Epithelial cell of esophagus (primary cell): ENCODE measurements around the gene RREB1.

Experiments
- DNase-seq: peaks from one replicate; pipeline ENCODE4 v3.0.0; 2010; ENCODE audit warnings: low read depth
- H3K4me3 ChIP-seq: 2 replicates; pipeline ENCODE4 v1.5.1; 2011; ENCODE audit warnings: mild to moderate bottlenecking, low read length, control low read depth
- CTCF ChIP-seq: IDR thresholded peaks from 2 replicates; pipeline ENCODE4 v1.5.1; 2011; ENCODE audit warnings: low read depth, mild to moderate bottlenecking, low read length, control low read depth, inconsistent platforms; ENCODE audit not compliant: insufficient read depth; ENCODE audit errors: missing control alignments

Gene RREB1

GRCh38 chr6:7107578-7108195, at the start of gene RREB1:
Gene RREB1 (plus strand): TSS chr6:7107961. CDS start chr6:7181912, 73,951 bp downstream.
- peak within 1 kb of the TSS; percentile 95 for H3K4me3 ChIP-seq
- DNase-seq, result peak; percentile 55
- TF ChIP-seq CTCF, result no peak

- TF ChIP-seq CTCF, result no peak
- no peak overlapping the region for H3K4me3 ChIP-seq
- peak; percentile 100 for DNase-seq
Measured at GRCh38 chr6:7058250-7058923, 49.4 kb upstream of the RREB1 start.

GRCh38 chr6:7060769-7061516, 46.8 kb upstream of the RREB1 start:
- DNase-seq, result peak; percentile 77
- no peak for TF ChIP-seq CTCF
- no peak overlapping the region for H3K4me3 ChIP-seq

- no peak for DNase-seq
- no peak for TF ChIP-seq CTCF
- H3K4me3 ChIP-seq, result no peak overlapping the region
Measured at GRCh38 chr6:7062451-7063162, 45.2 kb upstream of the RREB1 start.

GRCh38 chr6:7067305-7067704, 40.5 kb upstream of the RREB1 start:
- no peak overlapping the region for H3K4me3 ChIP-seq
- DNase-seq, result no peak
- TF ChIP-seq CTCF, result no peak

GRCh38 chr6:7071405-7071804, 36.4 kb upstream of the RREB1 start:
- H3K4me3 ChIP-seq, result no peak overlapping the region
- TF ChIP-seq CTCF, result no peak
- no peak for DNase-seq
